ENCODE data around the gene IL4R. TPM values are rescaled to one million over a fixed set of nuclear protein-coding genes. Genes with fewer than 3 reads are reported as not detected.

IL4R gene
- total RNA-seq, 1 experiment from 2014 or later, result 28.6 TPM

DNA sequence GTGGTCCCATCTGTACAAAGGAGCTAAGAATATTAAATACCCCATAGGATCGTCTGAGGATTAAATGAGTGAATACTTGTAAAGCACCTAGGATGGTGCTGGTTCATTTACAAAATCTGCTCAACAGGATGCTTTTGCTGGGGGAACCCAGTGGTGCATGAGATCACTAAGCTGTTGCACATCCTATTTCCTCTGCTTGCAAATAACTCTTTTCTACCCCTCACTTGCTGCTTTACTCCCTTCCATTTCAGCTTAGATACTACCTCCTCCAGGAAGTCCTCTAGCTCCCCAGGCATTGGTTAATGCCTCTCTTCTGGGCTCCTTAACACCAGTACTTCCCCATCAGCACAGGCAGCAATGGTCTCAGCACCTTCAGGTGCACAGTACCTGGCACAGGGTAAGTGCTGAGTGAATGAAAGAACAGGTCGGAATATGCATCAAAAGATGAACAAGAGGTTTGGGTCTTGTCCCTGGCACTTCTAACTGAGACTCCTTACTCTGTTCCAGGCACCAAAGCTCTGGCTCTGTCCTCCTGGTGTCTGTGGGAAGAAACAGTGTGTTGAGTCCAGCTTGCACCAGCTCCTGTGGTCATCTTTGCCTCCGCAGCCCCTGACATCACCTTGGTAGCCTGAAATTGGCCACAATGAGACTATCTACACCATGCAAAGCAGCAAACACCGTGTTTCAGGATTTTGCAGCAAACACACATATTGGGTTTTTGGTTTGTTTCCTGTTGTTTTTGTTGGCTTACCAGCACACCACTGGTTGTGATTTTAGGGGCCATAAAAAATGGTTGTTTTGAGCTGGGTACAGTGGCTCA is 64.1 kb downstream of the IL4R start:
- Histone ChIP-seq H3K79me1 (ENCODE audit: insufficient read depth, low read depth, low read length, poor library complexity, severe bottlenecking) (no peaks in the 10 kb centered on the region), H3K4ac (ENCODE audit: low read depth, low read length) (no peak overlapping the region), H2BK5ac (ENCODE audit: insufficient read length, low read length) (no peak overlapping the region), H3K79me2 (ENCODE audit: insufficient read depth, low read length) (no peaks in the 10 kb centered on the region), H3K14ac (ENCODE audit: insufficient read depth, low read length) (no peak overlapping the region), H3K23me2 (ENCODE audit: insufficient read length, low read depth, low read length, poor library complexity, severe bottlenecking) (no peaks in the 10 kb centered on the region), H3K9ac (ENCODE audit: extremely low read depth, insufficient read length, low read length) (no peak overlapping the region), H3K4me2 (ENCODE audit: insufficient read depth, insufficient read length, low read length) (no peak overlapping the region), H3K4me1 (ENCODE audit: insufficient read depth, low read length) (no peaks in the 10 kb centered on the region), H2BK20ac (ENCODE audit: low read depth, low read length, poor library complexity, severe bottlenecking) (no peak overlapping the region), H4K91ac (ENCODE audit: insufficient read length, low read depth, low read length) (no peak overlapping the region), H3K27ac (ENCODE audit: insufficient read length, low read depth, low read length) (no peak overlapping the region), H3K9me3 (ENCODE audit: control insufficient read depth, low read depth, low read length) (no peaks in the 10 kb centered on the region), H2AK5ac (ENCODE audit: insufficient read length, low read length) (no peak overlapping the region), H4K20me1 (ENCODE audit: control insufficient read depth, insufficient read depth, insufficient read length) (no peaks in the 10 kb centered on the region), H3K23ac (ENCODE audit: insufficient read length, low read depth, low read length) (no peak overlapping the region), H2BK12ac (ENCODE audit: insufficient read length, low read depth, low read length) (no peak overlapping the region), H4K8ac (replicated peaks; ENCODE audit: insufficient read length, low read depth, low read length) (no peak overlapping the region), H3K18ac (ENCODE audit: insufficient read length, low read depth, low read length) (no peak overlapping the region), H2AFZ (ENCODE audit: low read length) (no peak overlapping the region), H4K5ac (ENCODE audit: insufficient read length, low read depth, low read length) (no peak overlapping the region), H3K27me3 (ENCODE audit: insufficient read depth, low read length) (no peaks in the 10 kb centered on the region), H3K56ac (ENCODE audit: insufficient read length, low read depth, low read length) (no peak overlapping the region), H3T11ph (ENCODE audit: low read length) (no peak overlapping the region), H2BK120ac (ENCODE audit: low read depth, low read length, poor library complexity, severe bottlenecking) (no peak overlapping the region), H2BK15ac (ENCODE audit: low read depth, low read length) (no peak overlapping the region)
- no peak for DNase-seq
- H3K27ac Mint-ChIP-seq, result no peak overlapping the region
- no peaks in the 10 kb centered on the region; the same call in none of the 2 replicates for H3K27me3 Mint-ChIP-seq (ENCODE audit: low read depth)
- 0 out of 5 replicates have a peak, but pooled peaks cover 0 to 4% of the 10 kb centered on the region in 2 experiments for H3K9me3 Mint-ChIP-seq
- peaks cover 0 to 7% of the 10 kb centered on the region in 2 experiments; a peak in 2 of 4 replicates for H3K4me1 Mint-ChIP-seq
- no peak for TF ChIP-seq CTCF (conservative IDR thresholded peaks at IDR 0.05)
- no peaks in the 10 kb centered on the region for H3K36me3 Mint-ChIP-seq (ENCODE audit: insufficient read depth in 1 of 3, low read depth in 3 of 3)
- no peak overlapping the region for H3K4me3 Mint-ChIP-seq
- no CpG with 5 or more reads among the region's 4 CpGs for WGBS (ENCODE audit: extremely low coverage, insufficient read length, low lambda C conversion rate)
